ENCODE results near the gene PRRX1.
A peak's percentile ranks its signal among the peaks of the same experiment; 100 is the strongest.

Gene PRRX1

DNA sequence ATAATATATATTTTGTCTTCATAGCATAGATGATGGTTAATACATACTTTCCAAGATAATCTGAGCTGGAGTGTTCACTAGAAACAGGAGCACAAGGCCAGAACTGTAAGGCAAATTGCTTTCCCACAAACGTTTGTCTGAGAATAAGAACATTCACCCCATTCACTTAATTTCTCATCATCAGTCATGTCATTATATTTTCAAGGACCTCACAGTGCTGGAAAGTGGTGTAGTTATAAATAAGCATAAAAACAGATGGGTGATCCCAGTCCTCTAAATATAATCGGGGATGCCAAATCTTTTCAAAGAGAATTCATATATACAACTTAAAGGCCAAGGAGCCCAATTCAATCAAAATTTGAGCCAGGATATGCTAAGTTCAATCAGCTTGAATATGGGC lies 8.4 kb downstream of the PRRX1 start:
- no peak for ATAC-seq

DNA sequence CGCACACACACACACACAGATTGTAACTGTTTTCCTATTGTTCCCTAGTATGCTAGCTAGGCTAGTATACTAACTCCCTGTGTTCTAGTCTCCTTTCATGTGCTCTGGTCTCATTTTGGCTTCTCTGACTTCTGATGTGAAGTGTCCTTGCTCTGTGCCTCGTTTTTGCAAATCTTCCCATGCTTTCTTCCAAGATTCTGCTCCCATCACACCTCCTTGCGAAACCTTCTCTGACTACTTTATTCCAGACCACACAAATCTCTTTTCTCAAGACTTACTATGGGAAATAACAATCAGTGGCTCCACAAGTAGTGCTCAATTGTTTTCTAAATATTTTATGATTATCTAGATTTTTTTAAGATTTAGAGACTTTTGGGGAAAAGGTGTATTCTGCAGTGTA lies 10.3 kb downstream of the PRRX1 start:
- no peak for ATAC-seq
- no peak for TF ChIP-seq BACH2 (CRISPR knock-in tag; IDR thresholded peaks at IDR 0.05; ENCODE audit: borderline replicate concordance)
- TF ChIP-seq GLIS3 (CRISPR knock-in tag; IDR thresholded peaks at IDR 0.05), result no peak
- no peak for TF ChIP-seq SNAI2 (CRISPR knock-in tag; IDR thresholded peaks at IDR 0.05)
- TF ChIP-seq ZNF8 (CRISPR knock-in tag; IDR thresholded peaks at IDR 0.05), result no peak
- TF ChIP-seq ZFP30 (CRISPR knock-in tag; IDR thresholded peaks at IDR 0.05), result no peak
- TF ChIP-seq ZFP3 (CRISPR knock-in tag; IDR thresholded peaks at IDR 0.05), result no peak
- TF ChIP-seq, protein P1, sequence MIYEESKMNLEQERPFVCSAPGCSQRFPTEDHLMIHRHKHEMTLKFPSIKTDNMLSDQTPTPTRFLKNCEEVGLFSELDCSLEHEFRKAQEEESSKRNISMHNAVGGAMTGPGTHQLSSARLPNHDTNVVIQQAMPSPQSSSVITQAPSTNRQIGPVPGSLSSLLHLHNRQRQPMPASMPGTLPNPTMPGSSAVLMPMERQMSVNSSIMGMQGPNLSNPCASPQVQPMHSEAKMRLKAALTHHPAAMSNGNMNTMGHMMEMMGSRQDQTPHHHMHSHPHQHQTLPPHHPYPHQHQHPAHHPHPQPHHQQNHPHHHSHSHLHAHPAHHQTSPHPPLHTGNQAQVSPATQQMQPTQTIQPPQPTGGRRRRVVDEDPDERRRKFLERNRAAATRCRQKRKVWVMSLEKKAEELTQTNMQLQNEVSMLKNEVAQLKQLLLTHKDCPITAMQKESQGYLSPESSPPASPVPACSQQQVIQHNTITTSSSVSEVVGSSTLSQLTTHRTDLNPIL (CRISPR knock-in tag; IDR thresholded peaks at IDR 0.05; ENCODE audit: low read depth), result no peak
- TF ChIP-seq, protein P2, sequence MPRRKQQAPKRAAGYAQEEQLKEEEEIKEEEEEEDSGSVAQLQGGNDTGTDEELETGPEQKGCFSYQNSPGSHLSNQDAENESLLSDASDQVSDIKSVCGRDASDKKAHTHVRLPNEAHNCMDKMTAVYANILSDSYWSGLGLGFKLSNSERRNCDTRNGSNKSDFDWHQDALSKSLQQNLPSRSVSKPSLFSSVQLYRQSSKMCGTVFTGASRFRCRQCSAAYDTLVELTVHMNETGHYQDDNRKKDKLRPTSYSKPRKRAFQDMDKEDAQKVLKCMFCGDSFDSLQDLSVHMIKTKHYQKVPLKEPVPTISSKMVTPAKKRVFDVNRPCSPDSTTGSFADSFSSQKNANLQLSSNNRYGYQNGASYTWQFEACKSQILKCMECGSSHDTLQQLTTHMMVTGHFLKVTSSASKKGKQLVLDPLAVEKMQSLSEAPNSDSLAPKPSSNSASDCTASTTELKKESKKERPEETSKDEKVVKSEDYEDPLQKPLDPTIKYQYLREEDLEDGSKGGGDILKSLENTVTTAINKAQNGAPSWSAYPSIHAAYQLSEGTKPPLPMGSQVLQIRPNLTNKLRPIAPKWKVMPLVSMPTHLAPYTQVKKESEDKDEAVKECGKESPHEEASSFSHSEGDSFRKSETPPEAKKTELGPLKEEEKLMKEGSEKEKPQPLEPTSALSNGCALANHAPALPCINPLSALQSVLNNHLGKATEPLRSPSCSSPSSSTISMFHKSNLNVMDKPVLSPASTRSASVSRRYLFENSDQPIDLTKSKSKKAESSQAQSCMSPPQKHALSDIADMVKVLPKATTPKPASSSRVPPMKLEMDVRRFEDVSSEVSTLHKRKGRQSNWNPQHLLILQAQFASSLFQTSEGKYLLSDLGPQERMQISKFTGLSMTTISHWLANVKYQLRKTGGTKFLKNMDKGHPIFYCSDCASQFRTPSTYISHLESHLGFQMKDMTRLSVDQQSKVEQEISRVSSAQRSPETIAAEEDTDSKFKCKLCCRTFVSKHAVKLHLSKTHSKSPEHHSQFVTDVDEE (CRISPR knock-in tag; IDR thresholded peaks at IDR 0.05), result no peak
- TF ChIP-seq ZNF565 (CRISPR knock-in tag; conservative IDR thresholded peaks at IDR 0.05; ENCODE audit: low read depth), result no peak
- no peak for TF ChIP-seq ESRRG (CRISPR knock-in tag; IDR thresholded peaks at IDR 0.05)
- no peak for TF ChIP-seq RARB (CRISPR knock-in tag; IDR thresholded peaks at IDR 0.05)
- TF ChIP-seq ARNTL (CRISPR knock-in tag; IDR thresholded peaks at IDR 0.05; ENCODE audit: borderline replicate concordance, low read depth), result no peak
- no peak for TF ChIP-seq CSDC2 (CRISPR knock-in tag; IDR thresholded peaks at IDR 0.05)
- no peak for TF ChIP-seq ZNF70 (CRISPR knock-in tag; IDR thresholded peaks at IDR 0.05)
- TF ChIP-seq ZC3H10 (CRISPR knock-in tag; IDR thresholded peaks at IDR 0.05), result no peak
- TF ChIP-seq, protein P3, sequence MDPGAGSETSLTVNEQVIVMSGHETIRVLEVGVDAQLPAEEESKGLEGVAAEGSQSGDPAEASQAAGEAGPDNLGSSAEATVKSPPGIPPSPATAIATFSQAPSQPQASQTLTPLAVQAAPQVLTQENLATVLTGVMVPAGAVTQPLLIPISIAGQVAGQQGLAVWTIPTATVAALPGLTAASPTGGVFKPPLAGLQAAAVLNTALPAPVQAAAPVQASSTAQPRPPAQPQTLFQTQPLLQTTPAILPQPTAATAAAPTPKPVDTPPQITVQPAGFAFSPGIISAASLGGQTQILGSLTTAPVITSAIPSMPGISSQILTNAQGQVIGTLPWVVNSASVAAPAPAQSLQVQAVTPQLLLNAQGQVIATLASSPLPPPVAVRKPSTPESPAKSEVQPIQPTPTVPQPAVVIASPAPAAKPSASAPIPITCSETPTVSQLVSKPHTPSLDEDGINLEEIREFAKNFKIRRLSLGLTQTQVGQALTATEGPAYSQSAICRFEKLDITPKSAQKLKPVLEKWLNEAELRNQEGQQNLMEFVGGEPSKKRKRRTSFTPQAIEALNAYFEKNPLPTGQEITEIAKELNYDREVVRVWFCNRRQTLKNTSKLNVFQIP (CRISPR knock-in tag; IDR thresholded peaks at IDR 0.05; ENCODE audit: borderline replicate concordance, low read depth), result no peak

More for the DNA sequence above, 8.4 kb downstream of the PRRX1 start:
- TF ChIP-seq, protein P1 (CRISPR knock-in tag; IDR thresholded peaks at IDR 0.05; ENCODE audit: low read depth), result no peak
- TF ChIP-seq PPARA (CRISPR knock-in tag; IDR thresholded peaks at IDR 0.05; ENCODE audit: borderline replicate concordance) (no peak), ZC3H10 (CRISPR knock-in tag; IDR thresholded peaks at IDR 0.05) (peak; percentile 56; the same call in 1 of the 2 replicates)

DNA sequence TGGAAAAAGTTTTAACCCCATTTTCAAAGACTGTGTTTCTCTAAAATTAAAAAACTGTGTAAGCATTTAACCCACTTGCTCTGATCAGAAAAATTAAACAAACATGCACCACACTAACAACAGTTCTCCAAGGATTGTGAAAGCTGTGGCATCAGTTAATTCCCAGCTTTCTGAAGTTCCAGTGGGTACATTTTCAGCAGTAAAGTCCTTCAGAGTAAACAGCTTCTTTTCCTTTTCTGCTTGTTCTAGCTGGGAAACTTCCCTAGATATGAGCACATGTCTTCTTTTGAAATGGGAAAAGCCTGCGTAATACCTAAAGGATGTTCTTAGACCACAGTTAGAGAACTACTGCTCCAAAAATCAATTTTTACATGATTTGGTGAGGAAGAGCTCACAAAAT lies 11.1 kb downstream of the PRRX1 start:
- no peak for ATAC-seq

DNA sequence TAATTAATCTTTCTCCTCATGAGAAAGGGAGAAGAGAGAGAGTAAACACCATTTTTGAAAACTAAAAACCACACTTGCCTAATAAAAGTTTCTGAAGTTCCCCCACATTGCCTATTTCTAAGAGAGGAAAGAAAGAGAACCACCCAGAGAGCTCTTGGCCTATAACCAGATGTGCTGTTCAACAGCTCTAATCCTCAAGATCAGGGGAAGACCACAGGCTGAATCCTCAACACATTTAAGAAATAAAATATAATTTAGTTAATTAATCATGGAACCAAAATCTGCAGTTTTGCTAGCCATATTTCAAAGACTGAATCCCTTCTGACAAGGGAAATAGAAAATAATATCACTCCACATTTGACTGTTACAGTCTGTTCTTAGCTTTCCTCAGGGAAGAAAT lies 11.9 kb downstream of the PRRX1 start:
- TF ChIP-seq TOX (CRISPR knock-in tag; IDR thresholded peaks at IDR 0.05; ENCODE audit: borderline replicate concordance) (no peak), OSR1 (CRISPR knock-in tag; IDR thresholded peaks at IDR 0.05) (no peak), ZNF70 (CRISPR knock-in tag; IDR thresholded peaks at IDR 0.05) (no peak), ZFP30 (CRISPR knock-in tag; IDR thresholded peaks at IDR 0.05) (no peak)
- no peak for ATAC-seq

More for the DNA sequence above, 11.1 kb downstream of the PRRX1 start:
- TF ChIP-seq, protein P4, sequence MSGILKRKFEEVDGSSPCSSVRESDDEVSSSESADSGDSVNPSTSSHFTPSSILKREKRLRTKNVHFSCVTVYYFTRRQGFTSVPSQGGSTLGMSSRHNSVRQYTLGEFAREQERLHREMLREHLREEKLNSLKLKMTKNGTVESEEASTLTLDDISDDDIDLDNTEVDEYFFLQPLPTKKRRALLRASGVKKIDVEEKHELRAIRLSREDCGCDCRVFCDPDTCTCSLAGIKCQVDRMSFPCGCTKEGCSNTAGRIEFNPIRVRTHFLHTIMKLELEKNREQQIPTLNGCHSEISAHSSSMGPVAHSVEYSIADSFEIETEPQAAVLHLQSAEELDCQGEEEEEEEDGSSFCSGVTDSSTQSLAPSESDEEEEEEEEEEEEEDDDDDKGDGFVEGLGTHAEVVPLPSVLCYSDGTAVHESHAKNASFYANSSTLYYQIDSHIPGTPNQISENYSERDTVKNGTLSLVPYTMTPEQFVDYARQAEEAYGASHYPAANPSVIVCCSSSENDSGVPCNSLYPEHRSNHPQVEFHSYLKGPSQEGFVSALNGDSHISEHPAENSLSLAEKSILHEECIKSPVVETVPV (CRISPR knock-in tag; IDR thresholded peaks at IDR 0.05), result no peak
